NB4 (cell line): Measurements from ENCODE around the gene XYLT1.

ENCODE experiments used
- DNase-seq: peaks from one replicate; pipeline ENCODE4 v3.0.0; 2010; ENCODE audit warnings: low read depth
- H3K4me3 ChIP-seq: one replicate; pipeline ENCODE4 v1.5.1; 2011; ENCODE audit warnings: mild to moderate bottlenecking, low read depth, low read length, moderate library complexity
- MYC ChIP-seq: IDR thresholded peaks from 2 replicates; pipeline ENCODE4 v1.6.1; 2011; ENCODE audit warnings: low read depth, low read length
- POLR2A ChIP-seq: IDR thresholded peaks from 2 replicates; pipeline ENCODE4 v1.6.1; 2011; ENCODE audit warnings: mild to moderate bottlenecking; ENCODE audit not compliant: insufficient read length; ENCODE audit errors: extremely low read depth
- TF ChIP-seq, protein P1 (sequence below): IDR thresholded peaks from one replicate; pipeline ENCODE4 v1.5.1; 2012; ENCODE audit warnings: low read depth, low read length
- TF ChIP-seq, protein P2 (sequence below): IDR thresholded peaks from 2 replicates; pipeline ENCODE4 v1.6.1; 2011; ENCODE audit warnings: low read depth, low read length

XYLT1 gene

DNA sequence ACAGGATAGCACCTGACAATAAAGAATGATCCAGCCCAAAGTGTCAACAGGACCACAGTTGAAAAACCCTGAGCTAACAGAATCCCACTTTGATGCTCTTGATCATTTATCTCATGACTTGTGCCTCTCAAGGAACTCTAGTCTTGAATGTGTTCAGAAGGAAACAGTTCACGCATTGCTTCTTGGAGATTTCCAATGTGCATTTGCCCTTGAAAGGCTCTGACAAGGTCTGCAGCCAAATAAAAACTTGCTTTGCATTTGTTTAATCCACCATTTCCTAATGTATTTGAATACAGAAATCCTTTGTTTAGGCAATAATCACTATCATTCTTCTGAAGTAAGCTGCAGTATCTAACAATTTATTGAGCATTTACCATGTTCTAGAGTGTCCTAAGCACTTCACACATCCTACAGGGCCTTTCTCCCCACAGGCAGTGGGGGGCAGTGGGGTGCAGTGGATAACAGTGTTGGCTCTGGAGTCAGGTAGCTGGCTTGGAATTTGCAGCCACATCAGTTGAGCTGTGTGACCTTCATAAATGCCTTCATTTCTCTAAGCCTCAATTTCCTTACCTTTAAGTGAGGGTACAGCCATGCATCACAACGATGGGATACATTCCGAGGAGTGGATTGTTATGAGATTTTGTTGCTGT is 239.7 kb downstream of the XYLT1 start:
- DNase-seq, result peak; percentile 25
- H3K4me3 ChIP-seq, result no peak overlapping the region
- TF ChIP-seq POLR2A (no peak), MYC (no peak)
- TF ChIP-seq, protein P1, sequence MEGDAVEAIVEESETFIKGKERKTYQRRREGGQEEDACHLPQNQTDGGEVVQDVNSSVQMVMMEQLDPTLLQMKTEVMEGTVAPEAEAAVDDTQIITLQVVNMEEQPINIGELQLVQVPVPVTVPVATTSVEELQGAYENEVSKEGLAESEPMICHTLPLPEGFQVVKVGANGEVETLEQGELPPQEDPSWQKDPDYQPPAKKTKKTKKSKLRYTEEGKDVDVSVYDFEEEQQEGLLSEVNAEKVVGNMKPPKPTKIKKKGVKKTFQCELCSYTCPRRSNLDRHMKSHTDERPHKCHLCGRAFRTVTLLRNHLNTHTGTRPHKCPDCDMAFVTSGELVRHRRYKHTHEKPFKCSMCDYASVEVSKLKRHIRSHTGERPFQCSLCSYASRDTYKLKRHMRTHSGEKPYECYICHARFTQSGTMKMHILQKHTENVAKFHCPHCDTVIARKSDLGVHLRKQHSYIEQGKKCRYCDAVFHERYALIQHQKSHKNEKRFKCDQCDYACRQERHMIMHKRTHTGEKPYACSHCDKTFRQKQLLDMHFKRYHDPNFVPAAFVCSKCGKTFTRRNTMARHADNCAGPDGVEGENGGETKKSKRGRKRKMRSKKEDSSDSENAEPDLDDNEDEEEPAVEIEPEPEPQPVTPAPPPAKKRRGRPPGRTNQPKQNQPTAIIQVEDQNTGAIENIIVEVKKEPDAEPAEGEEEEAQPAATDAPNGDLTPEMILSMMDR, result no peak
- TF ChIP-seq, protein P2, sequence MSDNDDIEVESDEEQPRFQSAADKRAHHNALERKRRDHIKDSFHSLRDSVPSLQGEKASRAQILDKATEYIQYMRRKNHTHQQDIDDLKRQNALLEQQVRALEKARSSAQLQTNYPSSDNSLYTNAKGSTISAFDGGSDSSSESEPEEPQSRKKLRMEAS, result no peak

DNA sequence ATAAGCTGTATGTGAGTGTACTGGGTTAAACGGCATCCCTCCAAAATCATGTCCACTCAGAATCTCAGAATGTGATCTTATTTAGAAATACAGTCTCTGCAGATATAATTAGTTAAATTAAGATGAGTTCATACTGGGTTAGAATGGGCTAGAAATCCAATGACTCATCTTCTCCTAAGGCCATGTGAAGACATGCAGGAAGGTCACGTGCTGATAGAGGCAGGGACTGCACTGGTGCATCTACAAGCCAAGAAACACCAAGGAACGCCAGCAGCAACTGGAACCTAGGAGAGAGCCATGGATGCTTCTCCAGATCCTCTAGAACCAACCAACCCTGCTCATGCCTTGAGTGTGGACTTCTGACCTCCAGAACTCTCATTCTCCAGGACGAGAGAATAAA is 241.0 kb downstream of the XYLT1 start:
- TF ChIP-seq, protein P1, result no peak
- TF ChIP-seq POLR2A, result no peak
- no peak for TF ChIP-seq MYC
- TF ChIP-seq, protein P2, result no peak
- H3K4me3 ChIP-seq, result no peak overlapping the region
- no peak for DNase-seq

DNA sequence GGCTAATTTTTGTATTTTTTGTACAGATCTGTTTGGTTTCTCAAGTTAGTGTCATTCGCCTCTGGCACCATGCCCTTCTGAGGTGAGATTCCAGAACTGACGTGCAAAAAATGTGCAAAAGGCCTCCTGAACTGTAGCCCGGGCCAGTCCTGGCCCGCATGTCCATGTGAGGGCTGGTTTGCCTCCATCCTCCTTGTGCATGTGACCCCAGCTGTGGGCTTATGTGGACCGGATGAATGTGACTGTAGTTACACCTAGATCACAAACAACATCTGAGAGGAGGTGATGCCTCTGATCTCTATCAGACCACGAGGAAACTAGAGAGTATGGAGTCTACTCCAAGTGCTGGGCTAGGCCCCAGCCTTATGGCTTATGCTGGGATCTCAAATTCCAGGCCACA is 241.6 kb downstream of the XYLT1 start:
- TF ChIP-seq, protein P1, result no peak
- TF ChIP-seq POLR2A, result no peak
- no peak for TF ChIP-seq MYC
- TF ChIP-seq, protein P2, result no peak
- H3K4me3 ChIP-seq, result no peak overlapping the region
- no peak for DNase-seq

DNA sequence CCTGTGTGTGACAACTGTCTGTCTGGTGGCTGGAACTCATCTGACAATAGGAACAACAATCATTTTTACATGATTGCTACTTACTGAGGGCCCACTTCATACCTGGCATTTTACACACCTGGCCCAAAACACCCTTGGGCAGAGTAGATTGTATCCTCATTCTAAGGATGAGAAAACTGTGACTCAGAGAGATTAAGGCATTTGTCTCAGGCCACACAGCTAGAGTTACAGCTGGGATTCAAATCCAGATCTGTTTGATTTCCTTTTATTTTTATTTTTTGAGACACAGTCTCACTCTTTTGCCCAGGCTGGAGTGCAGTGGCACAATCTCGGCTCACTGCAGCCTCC is 242.1 kb downstream of the XYLT1 start:
- DNase-seq, result no peak
- H3K4me3 ChIP-seq, result no peak overlapping the region
- TF ChIP-seq, protein P2, result no peak
- TF ChIP-seq POLR2A (no peak), MYC (no peak)
- TF ChIP-seq, protein P1, result no peak

DNA sequence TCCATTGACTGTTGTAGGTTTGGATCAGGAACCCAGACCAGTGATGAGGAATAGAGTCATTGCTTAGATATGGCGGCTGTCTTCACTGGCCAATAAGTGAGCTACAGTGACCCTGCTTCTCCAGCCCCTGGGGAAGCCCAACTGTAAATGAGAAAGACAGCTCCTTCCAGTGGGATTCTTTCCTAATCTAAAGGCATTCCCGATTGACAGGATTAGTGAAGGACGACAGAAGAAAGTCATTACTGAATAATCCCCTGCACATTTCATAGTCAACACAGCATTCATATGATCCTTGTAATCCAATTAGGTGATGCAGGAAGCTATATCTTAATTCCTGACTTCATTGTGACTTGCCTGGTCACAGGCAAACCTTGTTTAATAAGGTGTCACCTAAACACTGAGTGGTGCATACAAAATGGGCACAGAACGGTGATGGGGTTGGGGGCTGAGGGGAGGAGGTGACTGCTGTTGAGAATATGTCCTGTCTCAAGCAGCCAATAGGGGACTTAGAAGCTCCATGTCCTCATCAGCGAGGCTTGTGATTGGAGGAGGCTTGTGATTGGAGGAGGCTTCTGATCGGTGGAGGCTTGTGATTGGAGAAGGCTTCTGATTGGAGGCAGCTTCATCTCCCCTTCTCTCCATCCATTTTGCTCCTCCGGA is 242.6 kb downstream of the XYLT1 start:
- H3K4me3 ChIP-seq, result no peak overlapping the region
- TF ChIP-seq, protein P1, result no peak
- TF ChIP-seq MYC, result no peak
- TF ChIP-seq POLR2A, result no peak
- TF ChIP-seq, protein P2, result no peak
- DNase-seq, result peak; percentile 23
